Immature natural killer cell (primary cell): ENCODE measurements around the gene MAOA. TPM values are rescaled to one million over a fixed set of nuclear protein-coding genes. Genes with fewer than 3 reads are reported as not detected.

Experiments
- polyA plus RNA-seq, 3 donors: library from polyadenylated mRNA; unstranded; fragments of 300-500 nt; fragmentation: Illumina TruSeq; gene quantifications; one replicate each; pipeline ENCODE4 v1.2.3, GENCODE V29; 2021

MAOA gene
- polyA plus RNA-seq, 3 donors from 2014 or later: not detected

Other genes with a start within 250 kb of the MAOA start
- gene MAOB, start 226.2 kb downstream of the MAOA start, polyA plus RNA-seq: under 1 TPM in 1 of 3 donors, not detected in 2; 0.19 TPM